Stimulated activated CD8-positive, alpha-beta memory T cell treated with anti-CD3 and anti-CD28 coated beads, Interleukin-15, amount 100 ng/mL, for 4 hours (primary cell): ENCODE results near the gene GNA14.
"Not testable (repeated sequence)": the region's sequence is repeated elsewhere in the genome, so short reads cannot be mapped to it uniquely, and the experiment has no call there.

Source experiments
- DNase-seq, 2 donors: peaks; one replicate each; pipeline ENCODE4 v3.0.0-alpha.2; 2020; ENCODE audit warnings: low read depth in 2 of 2

The GNA14 gene

DNA sequence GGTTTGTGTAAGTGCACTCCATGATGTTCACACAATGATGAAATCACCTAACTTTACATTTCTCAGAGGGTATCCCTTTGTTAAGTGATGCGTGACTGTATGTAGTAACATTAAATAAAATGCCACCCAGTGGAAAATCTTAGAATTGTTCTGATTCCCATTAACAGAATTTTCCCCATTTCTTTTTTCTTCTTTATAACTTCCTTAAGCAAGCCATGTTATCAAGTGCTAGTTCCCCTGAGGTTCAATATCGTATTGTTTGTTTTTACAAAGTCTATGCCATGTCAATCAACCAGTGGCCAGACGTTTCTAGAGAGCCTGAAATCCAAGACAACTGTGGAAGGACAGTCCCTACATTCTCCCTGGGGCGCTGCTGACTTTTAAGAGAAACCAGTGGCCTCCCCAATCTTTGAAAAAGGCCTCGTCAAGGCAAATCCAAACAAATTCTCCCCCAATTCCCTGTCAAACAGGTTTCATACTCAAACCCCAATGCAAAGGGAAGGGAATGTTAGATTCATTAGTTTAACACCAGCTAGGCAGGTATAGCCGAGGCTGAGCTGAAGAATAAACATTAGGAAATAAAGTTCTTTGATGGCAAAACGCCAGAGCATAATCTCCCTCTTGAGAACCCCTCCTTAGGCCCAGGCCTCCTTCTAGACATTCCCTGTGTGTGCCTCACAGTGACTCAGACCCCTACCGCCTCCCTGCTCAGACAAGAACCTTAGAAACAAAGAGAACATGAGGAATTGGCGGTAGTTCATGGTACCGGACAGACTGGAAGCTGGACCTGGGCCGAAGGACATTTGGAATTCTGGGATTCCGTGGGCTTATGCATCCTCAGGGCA lies 198.7 kb downstream of the GNA14 start:
- no peak for DNase-seq

DNA sequence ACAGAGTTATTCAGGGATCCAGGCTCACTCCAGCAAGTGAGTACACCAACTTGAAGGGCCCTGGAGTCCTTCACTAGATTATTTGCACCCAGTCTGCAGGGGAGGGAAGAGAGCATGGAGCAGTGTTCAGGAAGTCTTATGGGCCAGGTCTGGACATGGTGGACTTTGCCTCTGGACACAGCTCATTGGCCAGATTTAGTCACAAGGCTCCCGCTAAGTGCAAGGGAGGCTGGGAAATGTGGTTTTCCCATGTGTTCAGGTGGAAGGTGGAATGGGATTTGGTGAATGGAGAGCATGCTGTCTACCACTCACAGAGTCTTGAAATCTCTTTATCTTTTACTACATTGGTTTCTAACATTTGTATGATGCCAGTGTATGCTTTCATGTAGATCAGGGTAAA lies 200.5 kb downstream of the GNA14 start:
- no peak for DNase-seq

DNA sequence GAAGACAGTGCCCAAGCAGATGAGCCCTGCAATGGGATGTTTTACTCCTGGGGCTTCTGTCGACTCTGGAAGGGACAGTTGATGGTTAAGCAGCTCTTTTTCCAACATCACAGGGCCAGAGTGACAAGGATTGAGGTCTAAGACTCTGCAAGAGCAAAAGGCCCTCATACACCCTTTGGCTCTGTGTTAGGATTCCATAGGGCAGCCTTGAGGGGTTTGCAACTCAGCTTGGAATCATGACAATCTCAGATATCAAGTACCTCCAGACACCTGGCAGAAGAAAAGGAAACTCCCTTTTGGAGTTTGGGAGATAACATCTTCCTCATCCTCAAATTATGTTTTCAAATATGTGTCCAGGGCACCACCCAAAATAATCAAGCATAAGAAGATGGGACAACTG lies 205.7 kb downstream of the GNA14 start:
- DNase-seq: no peak

DNA sequence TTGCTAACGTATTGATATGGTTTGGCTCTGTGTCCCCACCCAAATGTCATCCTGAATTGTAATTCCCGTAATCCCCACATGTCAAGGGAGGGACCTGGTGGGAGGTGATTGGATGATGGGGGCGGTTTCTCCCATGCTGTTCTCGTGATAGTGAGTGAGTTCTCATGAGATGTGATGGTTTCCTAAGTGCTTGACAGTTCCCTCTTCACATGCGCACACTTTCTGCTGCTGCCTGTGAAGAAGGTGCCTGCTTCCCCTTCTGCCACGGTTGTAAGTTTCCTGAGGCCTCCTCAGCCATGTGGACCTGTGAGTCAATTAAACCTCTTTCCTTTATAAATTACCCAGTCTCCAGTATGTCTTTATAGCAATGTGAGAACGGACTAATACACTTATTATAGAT lies 207.0 kb downstream of the GNA14 start:
- DNase-seq: not testable (repeated sequence)

DNA sequence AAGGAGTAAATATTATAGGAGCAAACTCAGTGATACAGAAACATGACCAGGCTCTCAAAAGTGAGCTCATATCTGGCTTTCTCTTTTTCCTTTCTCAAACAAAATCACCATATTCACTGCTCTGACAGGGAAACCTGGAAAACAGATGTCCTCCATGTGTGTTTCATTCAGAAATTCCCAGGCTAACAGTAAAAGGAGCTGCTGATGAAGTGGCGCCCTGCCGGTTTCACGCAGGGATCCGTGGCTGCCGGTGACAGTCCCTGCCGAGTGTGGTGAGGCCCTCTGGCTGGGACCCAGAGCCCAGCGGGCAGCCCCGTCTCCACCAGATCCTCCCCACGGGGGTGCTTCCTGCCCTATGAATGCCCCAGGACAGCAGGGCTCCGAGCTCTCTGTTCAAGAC lies 208.1 kb downstream of the GNA14 start:
- DNase-seq: no peak

DNA sequence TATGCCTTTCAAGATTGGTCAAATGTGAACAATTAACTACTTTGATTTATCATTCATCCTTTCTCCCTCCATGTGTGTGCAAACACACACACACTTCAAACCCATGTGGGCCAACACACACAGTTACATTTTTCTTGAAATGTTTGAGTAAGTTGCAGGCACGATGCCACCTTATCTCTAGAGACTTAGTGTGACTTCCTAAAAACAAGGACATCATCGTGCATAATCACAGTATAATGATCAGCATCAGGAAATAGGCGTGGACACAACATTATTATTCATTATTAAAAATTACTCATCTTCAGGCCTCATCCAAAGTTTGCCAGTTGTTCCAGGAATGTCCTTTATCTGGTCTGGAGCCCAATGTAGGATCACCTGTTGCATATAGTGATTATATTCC lies 209.5 kb downstream of the GNA14 start:
- no peak for DNase-seq

DNA sequence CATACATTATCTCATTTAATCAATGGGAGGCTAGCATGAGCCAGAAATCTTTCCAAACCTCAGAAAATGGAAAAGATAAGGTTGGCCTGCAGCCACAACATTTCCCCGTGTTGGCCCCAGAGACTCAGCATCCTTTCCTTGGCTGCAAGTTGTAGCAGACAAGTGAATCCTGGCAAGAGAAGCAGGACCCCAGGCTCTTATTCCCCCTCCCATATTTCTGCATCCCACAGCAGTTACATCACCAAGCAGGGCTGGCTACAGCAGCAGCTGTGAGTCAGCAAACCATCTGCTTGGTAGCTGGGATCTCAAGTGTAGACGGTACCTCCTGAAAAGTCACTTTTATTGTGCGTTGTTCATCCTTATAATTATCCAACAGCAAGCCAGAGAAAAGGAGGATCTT lies 212.4 kb downstream of the GNA14 start:
- DNase-seq: no peak

DNA sequence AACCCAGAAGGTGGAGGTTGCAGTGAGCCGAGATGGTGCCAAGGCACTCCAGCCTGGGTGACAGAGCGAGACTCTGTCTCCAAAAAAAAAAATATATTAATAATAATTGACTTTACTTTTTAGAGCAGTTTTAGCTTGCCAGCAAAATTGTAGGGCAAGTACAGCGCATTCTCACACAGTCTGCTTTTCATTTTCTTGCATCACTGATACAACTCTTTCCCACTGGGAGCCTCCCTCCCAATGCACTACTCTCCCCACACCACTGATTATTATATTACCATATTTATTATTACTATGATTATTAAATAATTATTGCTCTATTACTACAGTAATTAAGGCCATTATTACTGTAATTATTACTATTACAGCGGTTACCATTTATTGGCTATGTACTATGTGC lies 212.8 kb downstream of the GNA14 start:
- DNase-seq: no peak

DNA sequence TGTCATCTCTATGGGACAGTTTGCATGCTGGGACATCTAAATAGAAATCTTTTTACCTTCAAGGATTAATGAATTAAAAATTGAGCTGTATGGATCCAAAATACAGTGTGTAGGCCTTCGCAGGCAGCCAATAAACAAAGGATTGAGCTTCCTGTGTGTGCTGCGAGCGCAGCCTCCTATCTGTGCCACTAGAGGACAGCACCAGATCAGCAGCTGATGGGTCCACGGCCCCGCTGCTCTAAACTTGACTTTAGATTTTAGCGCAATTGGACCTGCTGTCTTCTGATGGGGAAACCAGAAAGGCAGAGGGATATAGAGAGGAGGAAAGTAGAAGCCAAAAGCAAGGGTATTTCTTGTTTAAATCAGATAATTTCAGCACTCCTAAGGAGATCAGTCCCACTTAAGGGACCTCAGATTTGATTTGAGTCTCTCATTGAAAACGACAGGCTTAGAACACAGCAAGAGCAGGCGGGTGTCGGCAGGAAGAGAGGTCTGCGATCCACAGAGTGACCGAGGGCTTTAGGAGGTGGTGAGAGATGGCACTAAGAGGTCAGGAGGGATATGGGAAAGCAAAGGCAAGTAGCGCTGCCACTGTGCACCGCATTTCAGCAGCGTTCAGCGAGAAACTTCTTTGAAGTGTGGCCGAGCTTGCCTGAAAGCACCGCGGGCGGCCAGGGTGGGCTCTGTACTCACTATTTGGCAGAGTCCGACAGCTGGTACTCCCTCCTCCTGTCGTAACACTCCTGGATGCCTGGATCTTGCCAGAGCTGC lies 214.3 kb downstream of the GNA14 start:
- no peak for DNase-seq

DNA sequence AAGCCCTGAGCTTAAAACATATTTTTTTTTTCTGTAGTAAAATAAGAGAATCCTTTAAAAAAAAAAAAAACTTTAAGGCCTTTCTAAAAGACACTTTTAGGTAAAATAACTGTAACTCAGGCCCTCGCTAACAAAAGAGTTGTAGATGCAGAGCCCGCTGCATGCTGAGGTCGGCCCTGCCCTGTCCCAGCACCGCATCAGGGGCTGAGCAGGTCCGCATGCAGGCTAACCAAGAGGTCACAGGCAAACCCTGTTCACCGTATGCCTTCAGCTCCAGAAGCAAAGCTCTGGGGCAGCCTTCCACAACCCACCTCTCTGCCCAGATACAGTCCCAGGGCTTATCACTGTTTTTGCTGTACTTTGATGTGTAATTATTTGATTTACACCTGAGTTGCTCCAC lies 216.1 kb downstream of the GNA14 start:
- no peak for DNase-seq

DNA sequence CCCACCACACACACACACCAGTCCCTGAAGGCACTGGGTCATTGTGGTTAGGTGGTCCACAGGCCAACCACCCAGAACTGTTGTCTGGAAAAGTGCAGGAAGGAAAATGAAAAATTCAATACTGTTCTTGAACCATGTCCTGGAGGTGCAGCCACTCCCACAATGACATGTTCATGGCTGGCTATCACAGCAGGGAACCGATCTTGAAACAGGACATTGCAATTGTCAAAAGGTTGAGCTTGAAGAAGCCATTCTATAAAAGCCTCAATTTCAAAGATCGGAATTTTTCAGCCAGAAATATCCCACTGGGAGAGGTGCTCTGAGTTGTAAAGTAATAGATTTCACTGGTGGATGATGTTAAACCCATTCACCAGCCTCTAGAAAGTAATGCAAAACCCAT lies 218.2 kb downstream of the GNA14 start:
- no peak for DNase-seq

DNA sequence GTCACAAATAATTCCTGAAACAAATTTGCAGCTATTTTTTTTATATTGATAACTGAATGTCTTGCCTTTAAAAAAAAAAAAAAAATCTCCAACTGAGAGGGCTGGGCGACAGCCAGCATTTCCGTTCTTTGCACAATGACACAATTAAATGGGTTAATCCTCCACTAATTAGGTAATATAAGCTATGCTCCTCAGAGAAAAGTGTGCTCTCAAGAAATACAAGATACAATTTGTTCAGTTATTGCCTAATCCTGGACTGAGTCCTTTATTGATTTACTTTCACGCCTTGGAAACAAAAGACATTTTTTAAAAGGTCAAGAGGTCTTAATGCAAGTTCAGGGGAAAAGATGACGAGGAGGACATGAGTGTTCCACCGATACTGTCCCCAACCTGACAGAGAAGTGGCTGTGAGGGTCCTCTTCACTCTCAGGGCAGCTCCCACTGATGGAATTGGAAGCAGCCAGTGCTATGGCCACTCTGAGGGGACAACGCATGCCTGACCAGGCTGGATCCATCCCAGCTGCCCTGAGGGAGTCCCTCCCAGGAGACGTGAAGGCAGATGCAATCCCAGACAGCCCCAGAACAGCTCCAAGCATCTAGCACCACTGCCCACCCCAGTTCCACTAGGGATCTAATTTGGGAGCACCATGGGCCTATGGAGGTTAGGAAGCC lies 220.7 kb downstream of the GNA14 start:
- DNase-seq: no peak

DNA sequence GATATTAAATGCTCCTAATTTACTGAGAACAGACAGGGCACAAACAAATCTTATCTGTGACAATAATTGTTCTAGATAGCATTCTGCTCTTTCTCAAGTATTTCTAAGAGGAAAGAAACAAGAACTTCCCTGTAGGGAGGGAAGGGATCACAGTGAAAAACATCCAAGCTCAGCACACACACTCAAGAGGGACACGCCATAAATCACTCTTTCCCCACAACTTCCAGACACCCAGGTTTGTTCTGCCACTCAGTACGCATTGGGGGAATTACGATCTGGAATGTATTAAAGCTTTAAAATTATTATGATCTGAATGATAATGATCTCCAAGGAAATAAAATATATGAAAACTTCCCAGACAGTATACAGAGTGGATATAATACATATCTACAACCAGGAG lies 221.4 kb downstream of the GNA14 start:
- DNase-seq: no peak

DNA sequence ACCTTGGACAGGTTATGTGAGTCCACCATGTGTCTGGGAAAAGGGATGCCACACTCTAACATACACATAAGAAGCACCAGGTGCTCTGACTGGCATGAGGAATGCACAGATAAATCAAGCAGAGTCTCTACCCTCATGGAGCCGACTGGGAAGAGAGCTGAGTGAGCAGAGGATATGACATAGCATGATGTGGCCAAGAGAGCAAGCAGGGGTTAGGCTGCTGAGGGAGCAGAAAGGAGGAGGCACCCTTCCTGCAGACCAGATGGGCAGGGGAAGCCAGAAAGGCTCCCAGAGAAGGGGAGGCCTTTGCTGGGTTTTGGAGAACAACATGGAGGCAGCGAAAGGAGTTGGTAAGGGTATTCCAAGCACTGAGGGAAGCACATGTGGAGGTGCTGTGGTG lies 223.1 kb downstream of the GNA14 start:
- no peak for DNase-seq

DNA sequence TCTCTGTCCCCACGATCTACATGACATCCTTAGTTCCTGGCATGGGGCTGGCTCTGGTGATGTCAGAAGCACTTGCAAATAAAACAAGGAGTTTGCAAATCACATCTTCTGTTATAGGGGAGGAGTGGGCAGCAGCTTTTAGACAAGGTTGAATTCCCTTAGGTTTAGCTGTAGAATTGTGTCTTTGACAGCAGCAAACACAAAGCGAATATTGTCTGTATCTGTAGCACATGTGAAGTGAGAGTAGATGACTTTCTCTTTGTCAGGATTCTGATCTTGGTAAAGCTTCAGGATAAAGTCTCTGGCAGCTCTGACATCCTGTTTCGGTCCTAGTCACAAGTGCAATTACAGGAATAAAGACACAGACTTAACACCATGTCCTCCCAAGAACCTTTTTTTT lies 224.3 kb downstream of the GNA14 start:
- no peak for DNase-seq

DNA sequence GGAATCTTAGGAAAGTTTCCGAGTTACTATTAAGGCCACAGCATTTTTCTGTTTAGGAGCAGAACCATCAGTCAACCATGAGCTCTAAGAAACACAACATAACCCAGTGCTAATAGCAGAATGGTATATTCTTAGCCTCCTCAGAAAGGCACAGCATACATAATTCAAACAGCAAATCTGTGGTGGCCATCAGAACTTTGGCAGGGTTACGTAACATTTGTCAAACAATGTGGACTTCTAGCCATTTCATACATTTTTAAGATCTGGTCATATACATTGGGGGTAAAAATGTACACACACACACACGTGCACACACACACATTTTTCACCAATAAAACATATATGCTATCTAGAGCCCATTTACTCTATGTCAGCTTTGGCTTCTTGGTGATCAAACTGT lies 225.2 kb downstream of the GNA14 start:
- no peak for DNase-seq

DNA sequence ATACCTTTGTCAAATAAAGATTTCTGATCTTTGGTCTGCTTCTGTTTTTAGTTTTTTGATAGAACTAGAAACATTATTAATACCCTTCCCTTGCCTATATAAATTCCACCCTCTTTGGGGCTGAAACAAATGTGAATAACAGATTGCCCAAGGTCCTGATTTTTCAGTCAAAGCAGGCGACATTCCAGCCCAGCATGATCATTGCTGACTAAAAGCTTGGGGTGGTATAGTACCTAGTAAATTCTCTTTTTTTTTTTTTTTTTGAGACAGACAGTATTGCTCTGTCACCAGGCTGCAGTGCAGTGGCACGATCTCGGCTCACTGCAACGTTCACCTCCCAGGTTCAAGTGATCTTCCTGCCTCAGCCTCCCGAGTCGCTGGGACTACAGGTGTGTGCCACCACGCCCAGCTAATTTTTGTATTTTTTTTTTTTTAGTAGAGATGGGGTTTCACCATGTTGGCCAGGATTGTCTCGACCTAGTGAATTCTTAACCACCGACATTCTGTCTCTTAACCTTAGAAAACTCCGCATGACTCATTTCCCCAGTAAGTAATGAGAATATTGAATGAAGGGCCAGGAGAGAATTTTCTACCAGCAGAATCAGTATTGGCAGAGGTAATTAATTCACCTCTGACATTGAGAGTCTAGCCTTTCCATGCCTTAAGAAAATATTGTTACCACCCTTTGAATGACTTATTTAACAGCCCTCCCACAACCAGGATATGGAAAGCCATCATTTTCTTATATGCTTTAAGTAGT lies 226.4 kb downstream of the GNA14 start:
- DNase-seq: no peak

DNA sequence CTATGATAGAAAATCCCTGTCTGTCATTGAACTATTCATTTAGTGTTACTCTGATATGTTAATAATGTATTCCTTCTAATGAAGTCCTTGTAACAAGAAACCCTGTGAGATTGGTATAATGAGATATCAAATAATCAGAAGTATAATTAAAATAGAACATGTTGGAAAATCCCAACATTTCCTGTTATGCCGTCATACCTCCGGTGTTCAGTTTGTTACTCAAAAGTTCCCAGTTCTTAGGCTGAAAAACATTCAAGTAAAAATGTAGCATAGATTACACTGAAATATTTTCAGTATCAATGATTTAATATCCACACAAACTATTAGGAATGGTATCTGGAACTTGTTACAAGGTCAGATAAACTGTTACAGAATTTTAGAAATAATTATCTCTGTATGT lies 227.5 kb downstream of the GNA14 start:
- no peak for DNase-seq

DNA sequence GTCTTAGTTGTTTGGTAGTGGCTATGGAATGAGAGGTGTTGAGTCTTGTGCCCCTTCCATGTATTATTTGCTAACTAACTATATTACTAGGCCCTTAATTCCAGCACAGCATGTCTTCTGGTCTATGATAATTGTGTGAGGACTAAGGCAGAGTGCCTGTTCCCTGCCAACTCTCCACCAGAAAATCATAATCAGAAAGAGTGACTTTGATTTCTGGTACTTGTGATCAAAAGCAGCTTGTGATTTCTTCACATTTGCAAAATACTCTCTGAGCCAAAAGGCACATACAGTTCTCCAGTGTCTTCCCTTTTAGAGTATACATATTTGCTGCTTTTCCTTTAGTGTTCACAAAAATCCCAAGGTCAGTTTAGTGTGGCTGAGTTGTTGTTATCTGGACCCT lies 229.9 kb downstream of the GNA14 start:
- DNase-seq: no peak

DNA sequence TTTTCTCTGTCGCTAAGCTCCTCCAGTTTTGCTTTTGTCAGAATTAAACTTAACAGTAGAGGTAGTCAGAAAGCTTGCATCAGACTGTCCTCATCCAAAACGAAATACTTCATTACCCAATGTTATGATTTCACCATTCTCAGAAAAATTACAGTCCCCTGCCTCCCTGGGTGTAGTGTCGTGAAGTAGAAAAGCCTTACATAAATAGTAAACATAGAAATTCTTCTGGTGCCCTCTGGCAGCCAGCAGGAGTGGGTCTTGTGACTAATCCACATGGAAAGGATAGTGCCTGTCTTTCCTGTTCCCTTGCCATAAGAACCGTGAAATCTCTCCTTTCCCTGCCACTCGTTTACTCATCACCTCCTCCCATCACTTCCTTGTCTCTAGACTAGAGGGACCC lies 230.6 kb downstream of the GNA14 start:
- no peak for DNase-seq

DNA sequence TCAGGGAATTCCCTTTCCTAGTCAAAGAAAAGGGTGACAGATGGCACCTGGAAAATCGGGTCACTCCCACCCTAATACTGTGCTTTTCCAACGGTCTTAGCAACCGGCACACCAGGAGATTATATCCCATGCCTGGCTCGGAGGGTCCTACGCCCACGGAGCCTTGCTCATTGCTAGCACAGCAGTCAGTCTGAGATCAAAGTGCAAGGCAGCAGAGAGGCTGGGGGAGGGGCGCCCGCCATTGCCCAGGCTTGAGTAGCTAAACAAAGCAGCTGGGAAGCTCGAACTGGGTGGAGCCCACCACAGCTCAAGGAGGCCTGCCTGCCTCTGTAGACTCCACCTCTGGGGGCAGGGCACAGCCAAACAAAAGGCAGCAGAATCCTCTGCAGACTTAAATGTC lies 239.6 kb downstream of the GNA14 start:
- not testable (repeated sequence) for DNase-seq

DNA sequence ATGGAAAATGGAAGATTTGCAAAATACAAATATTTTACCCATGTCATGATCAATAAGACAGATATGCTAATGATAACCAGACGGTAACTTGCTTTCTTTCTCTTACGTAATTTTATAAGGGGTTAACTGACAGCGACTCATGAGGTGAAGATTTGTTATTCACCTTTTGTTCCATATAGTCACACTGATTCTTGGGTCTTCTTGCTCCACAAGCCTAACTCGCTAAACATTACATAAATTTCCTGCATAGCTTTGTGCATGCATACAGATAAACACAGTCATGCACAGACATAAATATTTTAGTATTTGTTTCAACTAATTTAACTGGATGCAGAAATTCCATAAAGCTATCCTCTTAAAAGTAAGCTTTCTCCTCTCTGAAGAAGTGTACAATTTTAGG lies 244.9 kb downstream of the GNA14 start:
- no peak for DNase-seq
